Stimulated activated CD4-positive, alpha-beta T cell treated with anti-CD3 and anti-CD28 coated beads, Interleukin-4, amount 100 ng/mL, for 24 hours (primary cell): Measurements from ENCODE around the gene LPP.
A peak's percentile ranks its signal among the peaks of the same experiment; 100 is the strongest.
"Not testable (repeated sequence)": the region's sequence is repeated elsewhere in the genome, so short reads cannot be mapped to it uniquely, and the experiment has no call there.

Experiments
- DNase-seq: peaks from one replicate; pipeline ENCODE4 v3.0.0-alpha.2; 2020

The LPP gene, protein sequence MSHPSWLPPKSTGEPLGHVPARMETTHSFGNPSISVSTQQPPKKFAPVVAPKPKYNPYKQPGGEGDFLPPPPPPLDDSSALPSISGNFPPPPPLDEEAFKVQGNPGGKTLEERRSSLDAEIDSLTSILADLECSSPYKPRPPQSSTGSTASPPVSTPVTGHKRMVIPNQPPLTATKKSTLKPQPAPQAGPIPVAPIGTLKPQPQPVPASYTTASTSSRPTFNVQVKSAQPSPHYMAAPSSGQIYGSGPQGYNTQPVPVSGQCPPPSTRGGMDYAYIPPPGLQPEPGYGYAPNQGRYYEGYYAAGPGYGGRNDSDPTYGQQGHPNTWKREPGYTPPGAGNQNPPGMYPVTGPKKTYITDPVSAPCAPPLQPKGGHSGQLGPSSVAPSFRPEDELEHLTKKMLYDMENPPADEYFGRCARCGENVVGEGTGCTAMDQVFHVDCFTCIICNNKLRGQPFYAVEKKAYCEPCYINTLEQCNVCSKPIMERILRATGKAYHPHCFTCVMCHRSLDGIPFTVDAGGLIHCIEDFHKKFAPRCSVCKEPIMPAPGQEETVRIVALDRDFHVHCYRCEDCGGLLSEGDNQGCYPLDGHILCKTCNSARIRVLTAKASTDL

GRCh38 chr3:188154014-188154808 is at the start of gene LPP:
Gene LPP, plus strand, starts transcription at chr3:188154157. Its CDS starts 251,964 bp downstream, at chr3:188406121.
- DNase-seq: peak; percentile 75

- DNase-seq: no peak
Measured at GRCh38 chr3:188106006-188106405, 48.0 kb upstream of the LPP start.

- no peak for DNase-seq
Measured at GRCh38 chr3:188106454-188106853, 47.5 kb upstream of the LPP start.

- no peak for DNase-seq
Measured at GRCh38 chr3:188106887-188107830, 46.8 kb upstream of the LPP start.

GRCh38 chr3:188108703-188109412 is 45.1 kb upstream of the LPP start:
- no peak for DNase-seq

- no peak for DNase-seq
Measured at GRCh38 chr3:188111002-188111584, 42.9 kb upstream of the LPP start.

- DNase-seq: no peak
Measured at GRCh38 chr3:188113756-188114155, 40.2 kb upstream of the LPP start.

GRCh38 chr3:188119846-188120245 is 34.1 kb upstream of the LPP start:
- no peak for DNase-seq

DNA sequence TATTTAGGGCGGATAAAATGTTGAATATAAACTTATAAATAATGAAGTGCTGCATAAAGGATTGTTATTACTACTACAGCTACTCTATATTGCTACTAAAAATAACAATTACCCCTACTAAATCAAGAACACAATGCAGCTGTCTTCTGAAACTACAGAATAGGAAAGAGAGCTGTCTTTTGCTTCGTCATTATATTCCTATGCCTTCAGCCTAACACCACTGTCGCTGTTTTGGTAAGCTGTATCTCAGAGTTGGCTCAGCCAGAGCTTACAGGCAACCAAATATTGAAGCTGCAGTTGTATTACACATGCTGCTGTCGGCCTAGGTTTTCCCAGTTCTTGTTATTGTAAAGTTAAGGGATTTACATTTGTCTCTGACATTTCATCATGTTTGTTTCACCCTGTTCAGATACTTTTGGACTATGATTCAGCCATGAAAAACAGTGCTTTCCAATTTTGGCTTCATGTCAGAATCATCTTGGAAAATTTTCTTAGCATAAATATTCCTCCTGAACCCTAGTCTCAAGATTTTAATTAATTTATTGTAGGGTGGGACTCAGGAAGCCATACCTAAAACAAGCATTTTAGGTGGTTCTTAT is 31.3 kb upstream of the LPP start:
- DNase-seq: no peak

GRCh38 chr3:188123170-188123905 is 30.6 kb upstream of the LPP start:
- no peak for DNase-seq

DNA sequence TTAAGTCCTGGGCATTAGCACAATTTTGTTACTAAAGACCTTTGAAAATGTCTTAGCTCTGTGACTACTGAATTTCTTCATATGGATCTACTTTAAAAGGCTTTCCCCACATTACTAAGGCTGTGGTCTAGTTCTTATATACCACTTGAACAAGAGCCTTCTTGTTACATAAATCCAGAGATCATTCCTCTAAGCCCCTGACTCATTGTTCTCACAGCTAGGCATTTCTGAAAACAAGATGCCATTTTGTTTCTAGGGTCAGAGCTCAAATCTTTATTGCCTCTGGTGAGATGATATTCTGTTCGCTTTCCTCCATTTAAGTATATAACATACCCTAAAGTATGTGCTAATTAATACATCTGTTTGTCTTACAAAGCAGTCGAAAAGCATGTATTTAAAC is 29.8 kb upstream of the LPP start:
- no peak for DNase-seq

GRCh38 chr3:188125076-188125475 is 28.9 kb upstream of the LPP start:
- no peak for DNase-seq

GRCh38 chr3:188126276-188126675 is 27.7 kb upstream of the LPP start:
- DNase-seq: no peak

DNA sequence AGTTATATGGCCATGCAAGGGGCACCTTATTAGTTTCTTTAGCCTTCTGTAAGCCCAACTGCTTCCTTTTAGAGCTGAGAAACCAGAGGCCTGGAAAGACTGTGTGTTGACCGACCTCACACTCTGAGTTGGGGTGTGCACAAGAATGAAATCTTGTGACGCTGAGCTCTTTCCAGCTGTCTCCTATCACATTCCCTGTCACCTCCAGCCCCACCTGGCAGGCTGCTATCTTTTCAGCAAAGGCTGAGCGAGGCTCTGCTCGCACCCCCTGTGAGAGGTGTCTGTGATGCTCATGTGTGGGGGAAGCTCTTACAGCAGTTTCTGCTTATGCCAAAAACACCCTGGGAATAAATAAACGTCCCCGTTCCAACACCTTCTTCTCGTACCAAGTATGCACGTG is 27.0 kb upstream of the LPP start:
- DNase-seq: no peak

DNA sequence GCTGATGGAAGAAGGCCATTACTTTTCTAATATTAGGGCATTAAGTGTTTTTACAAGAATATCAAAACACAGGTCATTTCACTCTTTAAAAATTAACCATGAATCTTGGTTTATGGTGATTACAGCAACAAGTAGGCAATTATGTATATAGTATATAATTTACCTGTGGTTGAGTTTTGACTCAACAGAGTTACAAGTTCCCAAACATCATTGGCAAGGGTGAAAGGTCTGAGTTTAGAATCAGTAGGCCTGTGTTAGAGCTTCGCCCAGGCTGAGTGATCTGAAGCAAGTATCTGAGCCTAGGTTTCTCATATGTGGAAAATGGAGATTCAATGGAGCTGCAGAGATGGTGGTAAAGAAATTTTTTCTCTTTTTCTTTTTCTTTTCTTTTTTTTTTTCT is 25.1 kb upstream of the LPP start:
- DNase-seq: no peak

DNA sequence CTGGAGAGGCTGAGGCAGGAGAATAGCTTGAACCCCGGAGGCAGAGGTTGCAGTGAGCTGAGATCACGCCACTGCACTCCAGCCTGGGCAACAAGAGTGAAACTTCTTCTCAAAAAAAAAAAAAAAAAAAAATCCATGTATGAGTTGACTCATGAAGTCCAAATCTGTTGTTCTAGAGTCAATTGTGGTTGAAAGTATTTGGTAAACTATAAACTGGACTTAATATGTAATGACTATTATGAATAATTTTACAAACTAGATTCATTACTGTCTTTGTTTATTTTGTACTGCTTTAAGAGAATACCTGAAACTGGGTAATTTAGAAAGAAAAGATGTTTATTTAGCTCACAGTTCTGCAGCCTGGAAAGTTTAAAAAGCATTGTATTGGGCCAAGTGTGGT is 22.9 kb upstream of the LPP start:
- not testable (repeated sequence) for DNase-seq

GRCh38 chr3:188133219-188133618 is 20.7 kb upstream of the LPP start:
- DNase-seq: no peak

- DNase-seq: no peak
Measured at GRCh38 chr3:188133646-188134045, 20.3 kb upstream of the LPP start.

DNA sequence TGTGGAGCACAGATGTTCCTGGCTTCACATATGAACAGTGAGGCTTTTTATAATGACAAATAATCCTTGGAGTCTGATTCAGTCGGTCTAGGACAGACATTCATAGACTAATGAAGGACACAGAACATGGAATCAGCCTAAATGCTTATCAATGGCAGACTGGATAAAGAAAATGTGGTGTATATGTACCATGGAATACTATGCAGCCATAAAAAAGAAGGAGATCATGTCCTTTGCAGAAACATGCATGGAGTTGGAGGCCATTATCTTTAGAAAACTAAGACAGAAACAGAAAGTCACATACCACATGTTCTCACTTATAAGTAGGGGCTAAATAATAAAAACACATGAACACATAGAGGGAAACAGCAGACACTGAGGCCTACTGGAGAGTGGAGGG is 19.9 kb upstream of the LPP start:
- no peak for DNase-seq

- no peak for DNase-seq
Measured at GRCh38 chr3:188134856-188135255, 19.1 kb upstream of the LPP start.
